Gastrocnemius medialis (tissue), 4 donors: Measurements from ENCODE around the gene IMPA2.

Experiments used
- POLR2A ChIP-seq, 2 donors: fragments of 450-650 bp; IDR thresholded peaks; one replicate each; pipeline ENCODE4 v1.6.1; 2017; ENCODE audit warnings: antibody characterized with exemption in 2 of 2, mild to moderate bottlenecking in 2 of 2, moderate library complexity in 2 of 2
- TF ChIP-seq, protein P1 (sequence below), 5 experiments: fragments of 450-650 bp in 3 of 5; fragments of 200-600 bp in 2 of 5; sonication (generic) in 2 of 5; IDR thresholded peaks in 4 of 5; conservative IDR thresholded peaks in 1 of 5; 1 replicate in 4 of 5; 2 replicates in 1 of 5; pipeline ENCODE4 v1.5.1; 2016 to 2019; ENCODE audit warnings: antibody characterized with exemption in 5 of 5, mild to moderate bottlenecking in 3 of 5, moderate library complexity in 3 of 5

DNA sequence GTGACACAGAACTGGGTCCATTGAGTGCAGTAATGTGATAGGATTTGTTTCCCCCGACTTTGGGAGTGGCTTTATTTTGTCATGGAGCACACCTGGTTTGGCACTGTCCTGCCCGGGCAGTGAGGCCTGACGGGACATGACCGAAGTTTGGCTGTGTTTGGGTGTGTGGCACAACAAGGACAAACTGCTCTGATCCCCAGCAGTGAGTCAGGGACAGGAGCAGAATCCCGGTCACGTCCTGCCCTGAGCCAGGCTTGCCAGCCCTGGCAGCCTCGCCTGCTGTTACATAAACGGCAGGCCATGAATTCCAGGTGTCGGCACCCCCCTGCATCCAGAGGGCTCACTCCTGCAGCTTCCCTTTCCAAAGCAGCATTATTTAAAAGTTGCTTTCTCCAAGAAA is 45.7 kb downstream of the IMPA2 start:
- TF ChIP-seq, protein P1, sequence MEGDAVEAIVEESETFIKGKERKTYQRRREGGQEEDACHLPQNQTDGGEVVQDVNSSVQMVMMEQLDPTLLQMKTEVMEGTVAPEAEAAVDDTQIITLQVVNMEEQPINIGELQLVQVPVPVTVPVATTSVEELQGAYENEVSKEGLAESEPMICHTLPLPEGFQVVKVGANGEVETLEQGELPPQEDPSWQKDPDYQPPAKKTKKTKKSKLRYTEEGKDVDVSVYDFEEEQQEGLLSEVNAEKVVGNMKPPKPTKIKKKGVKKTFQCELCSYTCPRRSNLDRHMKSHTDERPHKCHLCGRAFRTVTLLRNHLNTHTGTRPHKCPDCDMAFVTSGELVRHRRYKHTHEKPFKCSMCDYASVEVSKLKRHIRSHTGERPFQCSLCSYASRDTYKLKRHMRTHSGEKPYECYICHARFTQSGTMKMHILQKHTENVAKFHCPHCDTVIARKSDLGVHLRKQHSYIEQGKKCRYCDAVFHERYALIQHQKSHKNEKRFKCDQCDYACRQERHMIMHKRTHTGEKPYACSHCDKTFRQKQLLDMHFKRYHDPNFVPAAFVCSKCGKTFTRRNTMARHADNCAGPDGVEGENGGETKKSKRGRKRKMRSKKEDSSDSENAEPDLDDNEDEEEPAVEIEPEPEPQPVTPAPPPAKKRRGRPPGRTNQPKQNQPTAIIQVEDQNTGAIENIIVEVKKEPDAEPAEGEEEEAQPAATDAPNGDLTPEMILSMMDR (IDR thresholded peaks at IDR 0.05 in 4 of 5, conservative IDR thresholded peaks at IDR 0.05 in 1 of 5): no peak
- no peak for TF ChIP-seq POLR2A (IDR thresholded peaks at IDR 0.05)
